Measurements from ENCODE around the gene DNAH5.

- TF ChIP-seq POLR2A (IDR thresholded peaks at IDR 0.05) (no peak), CTCF (IDR thresholded peaks at IDR 0.05) (no peak)
These were observed 270.1 kb downstream of the DNAH5 start for GRCh38 chr5:13674391-13674790.

Measured in right lobe of liver (tissue), 4 donors.